Glutamatergic neuron (in vitro differentiated cells): Measurements from ENCODE around the gene CFAP90. TPM values are rescaled to one million over a fixed set of nuclear protein-coding genes. Genes with fewer than 3 reads are reported as not detected.
A peak's percentile ranks its signal among the peaks of the same experiment; 100 is the strongest.

Experiments
- DNase-seq: peaks from one replicate; pipeline ENCODE4 v3.0.0; 2022
- H3K27ac Mint-ChIP-seq: one replicate; pipeline ENCODE4 v1.8.0; 2020; ENCODE audit warnings: mild to moderate bottlenecking, mixed read lengths, inconsistent platforms; ENCODE audit not compliant: unreplicated experiment
- H3K27me3 Mint-ChIP-seq: one replicate; pipeline ENCODE4 v1.8.0; 2020; ENCODE audit warnings: mild to moderate bottlenecking, moderate library complexity, mixed read lengths, inconsistent platforms; ENCODE audit not compliant: unreplicated experiment
- H3K36me3 Mint-ChIP-seq: one replicate; pipeline ENCODE4 v1.8.0; 2020; ENCODE audit warnings: mild to moderate bottlenecking, mixed read lengths, inconsistent platforms; ENCODE audit not compliant: unreplicated experiment
- H3K4me1 Mint-ChIP-seq: one replicate; pipeline ENCODE4 v1.8.0; 2020; ENCODE audit warnings: mild to moderate bottlenecking, low read depth, mixed read lengths, inconsistent platforms; ENCODE audit not compliant: unreplicated experiment
- H3K4me3 Mint-ChIP-seq: one replicate; pipeline ENCODE4 v1.8.0; 2020; ENCODE audit warnings: mild to moderate bottlenecking, mixed read lengths, inconsistent platforms; ENCODE audit not compliant: unreplicated experiment
- H3K9me3 Mint-ChIP-seq: one replicate; pipeline ENCODE4 v1.8.0; 2020; ENCODE audit warnings: mild to moderate bottlenecking, moderate library complexity, mixed read lengths, inconsistent platforms; ENCODE audit not compliant: unreplicated experiment
- CTCF ChIP-seq: fragments of 200-600 bp; sonication (generic); IDR thresholded peaks from one replicate; pipeline ENCODE4 v1.5.0; 2021; ENCODE audit not compliant: partially characterized antibody, unreplicated experiment
- total RNA-seq: library from RNA; stranded (reverse); fragmentation: NEBNext Ultra II Directional; extraction: Animal tissue kit (Norgen Biotek cat#: 25700); gene quantifications from one replicate; pipeline ENCODE4 v1.2.1, GENCODE V29; 2021; ENCODE audit not compliant: unreplicated experiment

Gene CFAP90
- total RNA-seq, 1 donor from 2014 or later = not detected

GRCh38 chr5:7874639-7875038, 23.7 kb upstream of the CFAP90 start:
- H3K27me3 Mint-ChIP-seq = no peaks in the 10 kb centered on the region
- no peaks in the 10 kb centered on the region for H3K36me3 Mint-ChIP-seq
- H3K9me3 Mint-ChIP-seq = peaks cover 2% of the 10 kb centered on the region
- H3K4me1 Mint-ChIP-seq = peaks cover 18% of the 10 kb centered on the region
- no peak overlapping the region for H3K4me3 Mint-ChIP-seq
- no peak for DNase-seq
- no peak overlapping the region for H3K27ac Mint-ChIP-seq
- no peak for TF ChIP-seq CTCF

DNA sequence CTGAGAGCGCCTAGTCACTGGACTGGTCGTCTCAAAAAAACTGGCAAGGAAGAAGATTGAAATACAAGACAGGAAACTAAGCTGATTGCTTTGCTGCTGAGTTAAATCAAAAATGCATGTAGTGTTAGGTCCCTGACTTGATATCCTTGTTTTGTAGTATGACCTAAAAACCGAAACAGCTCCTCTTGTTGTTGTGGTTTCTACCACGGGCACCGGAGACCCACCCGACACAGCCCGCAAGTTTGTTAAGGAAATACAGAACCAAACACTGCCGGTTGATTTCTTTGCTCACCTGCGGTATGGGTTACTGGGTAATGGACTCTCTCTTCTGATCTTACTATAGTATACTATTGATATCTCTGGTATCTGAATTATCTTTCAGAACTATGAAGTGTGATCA, 22.3 kb upstream of the CFAP90 start:
- DNase-seq = no peak
- no peaks in the 10 kb centered on the region for H3K36me3 Mint-ChIP-seq
- no peak overlapping the region for H3K4me3 Mint-ChIP-seq
- peaks cover 12% of the 10 kb centered on the region for H3K4me1 Mint-ChIP-seq
- H3K9me3 Mint-ChIP-seq = peaks cover 6% of the 10 kb centered on the region
- no peak overlapping the region for H3K27ac Mint-ChIP-seq
- H3K27me3 Mint-ChIP-seq = peaks cover 4% of the 10 kb centered on the region
- no peak for TF ChIP-seq CTCF

GRCh38 chr5:7872517-7873130, 21.7 kb upstream of the CFAP90 start:
- H3K9me3 Mint-ChIP-seq = peaks cover 6% of the 10 kb centered on the region
- H3K27me3 Mint-ChIP-seq = peaks cover 4% of the 10 kb centered on the region
- TF ChIP-seq CTCF = no peak
- H3K4me3 Mint-ChIP-seq = no peak overlapping the region
- H3K4me1 Mint-ChIP-seq = peaks cover 12% of the 10 kb centered on the region
- no peak for DNase-seq
- H3K27ac Mint-ChIP-seq = peak overlapping the region; percentile 36
- H3K36me3 Mint-ChIP-seq = no peaks in the 10 kb centered on the region

DNA sequence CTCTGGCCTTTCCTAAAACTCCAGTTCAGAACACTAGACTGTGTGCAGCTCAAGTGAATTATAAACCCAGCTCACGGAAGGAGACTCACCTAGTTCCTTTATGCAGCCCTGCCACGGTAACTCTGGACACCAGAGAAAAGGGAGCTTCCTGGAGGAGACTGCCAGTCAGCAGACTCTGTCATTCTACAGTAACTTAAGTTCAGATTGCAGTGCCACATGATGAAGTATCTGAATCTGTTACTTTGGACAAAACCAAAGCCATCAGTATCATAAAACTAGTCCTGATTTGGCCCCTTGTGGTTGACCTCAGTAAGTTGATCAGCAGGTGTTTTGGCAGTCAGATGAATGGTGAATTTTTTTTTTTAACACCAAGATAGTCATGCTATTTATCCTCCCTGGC, 20.7 kb upstream of the CFAP90 start:
- H3K27me3 Mint-ChIP-seq = peaks cover 4% of the 10 kb centered on the region
- peaks cover 6% of the 10 kb centered on the region for H3K9me3 Mint-ChIP-seq
- no peak overlapping the region for H3K27ac Mint-ChIP-seq
- TF ChIP-seq CTCF = no peak
- DNase-seq = no peak
- H3K4me1 Mint-ChIP-seq = peaks cover 12% of the 10 kb centered on the region
- H3K36me3 Mint-ChIP-seq = no peaks in the 10 kb centered on the region
- H3K4me3 Mint-ChIP-seq = no peak overlapping the region

GRCh38 chr5:7869474-7870136, 18.7 kb upstream of the CFAP90 start:
- H3K4me1 Mint-ChIP-seq = peaks cover 12% of the 10 kb centered on the region
- peak overlapping the region; percentile 90 for H3K4me3 Mint-ChIP-seq
- no peak for DNase-seq
- H3K27ac Mint-ChIP-seq = peak overlapping the region; percentile 57
- TF ChIP-seq CTCF = no peak
- peaks cover 6% of the 10 kb centered on the region for H3K9me3 Mint-ChIP-seq
- H3K36me3 Mint-ChIP-seq = no peaks in the 10 kb centered on the region
- peaks cover 4% of the 10 kb centered on the region for H3K27me3 Mint-ChIP-seq
